Adrenal gland (tissue), 12 donors: Measurements from ENCODE around the gene AFMID. TPM values are rescaled to one million over a fixed set of nuclear protein-coding genes. Genes with fewer than 3 reads are reported as not detected.

Source experiments
- DNase-seq, 7 donors: peaks; one replicate each; pipeline ENCODE4 v3.0.0-alpha.2; 2019 to 2020
- H3K27ac ChIP-seq, 5 donors: fragments of 200-600 bp; sonication (generic) in 4 of 5; 1 replicate in 3 of 5; 2 replicates in 2 of 5; pipeline versions ENCODE4 v1.5.1 to v1.8.0; 2016 to 2020; ENCODE audit warnings: mild to moderate bottlenecking in 1 of 5
- H3K27me3 ChIP-seq: fragments of 200-600 bp; 2 replicates; pipeline ENCODE4 v1.8.0; 2021
- H3K36me3 ChIP-seq, 2 donors: fragments of 200-600 bp; replicated peaks in 1 of 2; 1 replicate in 1 of 2; 2 replicates in 1 of 2; pipeline versions ENCODE4 v1.5.1 to v1.8.0; 2018 to 2022
- H3K4me1 ChIP-seq, 2 donors: fragments of 200-600 bp; replicated peaks in 1 of 2; 1 replicate in 1 of 2; 2 replicates in 1 of 2; pipeline versions ENCODE4 v1.5.1 to v1.8.0; 2018 to 2021
- H3K4me3 ChIP-seq, 4 donors: fragments of 200-600 bp; sonication (generic) in 3 of 4; one replicate each; pipeline ENCODE4 v1.5.1; 2016 to 2018
- H3K9me3 ChIP-seq, 3 donors: fragments of 200-600 bp; sonication (generic) in 1 of 3; replicated peaks in 1 of 3; 1 replicate in 2 of 3; 2 replicates in 1 of 3; pipeline versions ENCODE4 v1.5.1 to v1.8.0; 2016 to 2021
- POLR2A ChIP-seq, 2 donors: fragments of 450-650 bp; IDR thresholded peaks; one replicate each; pipeline ENCODE4 v1.6.1; 2017; ENCODE audit warnings: antibody characterized with exemption in 2 of 2, mild to moderate bottlenecking in 2 of 2, moderate library complexity in 1 of 2
- WGBS, 4 donors: extraction: QIAGEN DNeasy Blood & Tissue Kit in 2 of 4; methylation state at CpG; one replicate each; pipeline versions ENCODE4 v1.1.5 to v1.1.7; 2013 to 2017; 5-methylcytosine and 5-hydroxymethylcytosine counted together
- intact Hi-C, 2 donors: fragments of 100-400 bp; cut with DNase I; formaldehyde crosslinking; loops; one replicate each; pipeline versions ENCODE4 v1.14.1 to v1.15.0; 2022 to 2023
- polyA plus RNA-seq, 3 donors: library from polyadenylated mRNA; stranded (reverse); fragments of 200-250 nt in 2 of 3; fragments of 350-450 nt in 1 of 3; fragmentation: Illumina TruSeq in 1 of 3; extraction: RNeasy Lipid Tissue Mini Kit (QIAGEN cat#74804) in 1 of 3; gene quantifications; one replicate each; pipeline ENCODE4 v1.2.3, GENCODE V29; 2013 to 2014
- total RNA-seq, 9 donors: library from RNA; depleted of rRNA in 4 of 9; stranded (reverse); fragments of >200 nt in 4 of 9; fragments of 120-200 nt in 1 of 9; fragmentation: NEBNext Ultra II Directional in 1 of 9; extraction: Animal tissue kit (Norgen Biotek cat#: 25700) in 1 of 9; gene quantifications; one replicate each; pipeline versions ENCODE4 v1.1.0 to v1.2.4, GENCODE V29; 2013 to 2023
- TF ChIP-seq, protein P1 (sequence below), 6 experiments: fragments of 450-650 bp in 4 of 6; fragments of 200-600 bp in 2 of 6; sonication (generic) in 1 of 6; IDR thresholded peaks; 1 replicate in 5 of 6; 2 replicates in 1 of 6; pipeline versions ENCODE4 v1.5.1 to v1.8.0; 2016 to 2021; ENCODE audit warnings: antibody characterized with exemption in 6 of 6, mild to moderate bottlenecking in 2 of 6, moderate library complexity in 1 of 6
- donor health status: healthy with polysubstance abuse.
- donor health status: Bipolar disorder and iron deficiency.
- donor health status: DM: yes; HTN: yes; CAD: no.
- donor health status: DM: no; HTN: no; CAD: no.
- donor health status: DM: no; HTN: no; CAD: no.
- donor health status: DM: yes; HTN: yes; CAD: no.

The AFMID gene
- total and polyA plus RNA-seq, 12 donors: 4.5 to 32.9 (median 16.9) TPM

DNA sequence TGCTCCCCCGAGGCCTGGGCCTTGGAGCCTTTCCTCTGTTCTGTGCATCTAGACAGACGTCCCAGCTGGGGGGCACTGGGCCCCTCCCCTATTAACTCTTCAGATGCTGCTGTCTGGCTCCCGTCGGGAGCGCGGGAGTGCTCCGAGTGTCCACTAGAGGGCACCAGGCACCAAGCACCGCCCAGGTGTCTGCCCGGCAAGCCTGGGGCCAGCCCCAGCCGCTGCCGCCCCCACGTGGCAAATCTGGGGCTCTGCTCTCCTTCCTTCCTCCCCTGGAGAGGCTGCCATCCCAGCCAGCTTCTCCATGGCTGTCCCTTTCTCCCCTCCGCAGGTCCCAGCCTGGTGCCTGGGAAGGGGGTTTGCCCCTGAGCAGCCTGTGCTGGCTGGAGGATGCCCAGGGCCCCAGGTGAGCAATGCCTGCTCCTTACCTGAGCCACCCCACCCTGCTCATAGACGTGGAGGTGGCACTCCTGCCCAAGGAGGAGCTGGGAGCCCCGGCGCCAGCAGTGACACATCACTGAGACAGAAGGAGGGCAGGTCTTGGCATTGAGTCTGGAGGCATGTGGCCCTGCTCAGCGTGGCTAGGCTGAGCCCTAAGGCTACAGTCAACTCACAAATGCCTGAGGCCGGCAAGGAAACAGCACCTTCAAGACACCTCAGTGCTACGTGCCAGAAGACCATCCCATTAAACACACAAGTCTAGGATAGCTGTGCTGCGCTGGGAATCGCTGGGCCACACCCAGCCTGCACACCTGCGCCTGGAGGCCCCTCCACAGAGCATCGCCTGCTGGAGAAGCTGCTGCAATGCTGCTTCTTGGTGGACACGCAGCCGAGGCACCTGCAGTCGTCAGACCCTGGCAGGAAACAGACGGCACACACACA is 64.0 kb downstream of the AFMID start:
- Histone ChIP-seq H3K9me3 (no peaks in the 10 kb centered on the region), H3K27ac (peak overlapping the region in 2 of 5 donors; percentile 29 to 64), H3K4me1 (peaks cover 0 to 16% of the 10 kb centered on the region in 2 donors), H3K36me3 (no peaks in the 10 kb centered on the region), H3K4me3 (peak overlapping the region in 1 of 4 donors; percentile 1), H3K27me3 (no peaks in the 10 kb centered on the region)
- 25 to 45% (median 28%) methylated on average over 7 to 27 of the region's 27 CpGs for WGBS, 4 donors
- intact Hi-C loops: loop anchor here in 1 of 2 donors (5.0 kb wide), 1 partner anchor 139 kb away; no protein-coding TSS in a partner anchor
- TF ChIP-seq, protein P1, sequence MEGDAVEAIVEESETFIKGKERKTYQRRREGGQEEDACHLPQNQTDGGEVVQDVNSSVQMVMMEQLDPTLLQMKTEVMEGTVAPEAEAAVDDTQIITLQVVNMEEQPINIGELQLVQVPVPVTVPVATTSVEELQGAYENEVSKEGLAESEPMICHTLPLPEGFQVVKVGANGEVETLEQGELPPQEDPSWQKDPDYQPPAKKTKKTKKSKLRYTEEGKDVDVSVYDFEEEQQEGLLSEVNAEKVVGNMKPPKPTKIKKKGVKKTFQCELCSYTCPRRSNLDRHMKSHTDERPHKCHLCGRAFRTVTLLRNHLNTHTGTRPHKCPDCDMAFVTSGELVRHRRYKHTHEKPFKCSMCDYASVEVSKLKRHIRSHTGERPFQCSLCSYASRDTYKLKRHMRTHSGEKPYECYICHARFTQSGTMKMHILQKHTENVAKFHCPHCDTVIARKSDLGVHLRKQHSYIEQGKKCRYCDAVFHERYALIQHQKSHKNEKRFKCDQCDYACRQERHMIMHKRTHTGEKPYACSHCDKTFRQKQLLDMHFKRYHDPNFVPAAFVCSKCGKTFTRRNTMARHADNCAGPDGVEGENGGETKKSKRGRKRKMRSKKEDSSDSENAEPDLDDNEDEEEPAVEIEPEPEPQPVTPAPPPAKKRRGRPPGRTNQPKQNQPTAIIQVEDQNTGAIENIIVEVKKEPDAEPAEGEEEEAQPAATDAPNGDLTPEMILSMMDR (IDR thresholded peaks at IDR 0.05): peak; percentile 95 to 100 (median 98)
- no peak for TF ChIP-seq POLR2A (IDR thresholded peaks at IDR 0.05)
- DNase-seq: peak; percentile 86 to 90 (median 87)

- no peaks in the 10 kb centered on the region for H3K27me3 ChIP-seq
- H3K4me1 ChIP-seq: peaks cover 0 to 20% of the 10 kb centered on the region in 2 donors
- WGBS, 4 donors: 64 to 76% (median 68%) methylated on average over 6 of the region's 6 CpGs
- no peak overlapping the region for H3K27ac ChIP-seq
- TF ChIP-seq, protein P1 (IDR thresholded peaks at IDR 0.05): no peak
- no peak for TF ChIP-seq POLR2A (IDR thresholded peaks at IDR 0.05)
- H3K9me3 ChIP-seq: no peaks in the 10 kb centered on the region
- intact Hi-C loops: loop anchor here in 1 of 2 donors (5.0 kb wide), 1 partner anchor 139 kb away; no protein-coding TSS in a partner anchor
- H3K36me3 ChIP-seq: no peaks in the 10 kb centered on the region
- no peak for DNase-seq
- H3K4me3 ChIP-seq: no peak overlapping the region
Observed at GRCh38 chr17:78251773-78252103, 64.6 kb downstream of the AFMID start.

DNA sequence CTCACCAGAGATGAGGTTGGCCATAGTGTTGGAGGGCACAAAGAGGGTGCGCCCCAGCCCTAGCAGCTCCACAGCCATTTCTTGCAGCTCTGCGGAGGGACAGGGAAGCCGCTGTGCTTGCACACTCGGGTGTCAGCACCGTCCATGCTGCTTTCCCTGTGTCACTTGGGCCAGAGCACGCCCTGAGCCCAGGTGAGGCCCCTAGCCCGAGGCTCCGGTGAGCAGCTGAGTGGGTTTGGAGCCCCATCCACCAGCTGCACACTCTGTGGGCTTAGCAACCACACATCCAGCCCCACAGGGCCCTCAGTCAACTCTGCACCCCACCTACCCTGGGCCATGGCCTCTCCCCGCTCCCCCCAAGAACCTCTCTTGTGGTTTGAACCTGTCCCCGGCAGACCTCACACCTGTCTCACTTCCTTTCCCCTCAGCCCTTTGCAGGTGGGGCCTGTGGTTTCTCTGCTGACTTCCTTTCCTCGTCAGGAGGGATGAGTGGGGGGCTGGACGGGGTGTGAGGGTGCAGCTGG is 65.0 kb downstream of the AFMID start:
- no peaks in the 10 kb centered on the region for H3K27me3 ChIP-seq
- WGBS, 4 donors: 71 to 79% (median 76%) methylated on average over 4 to 12 of the region's 12 CpGs
- H3K36me3 ChIP-seq: no peaks in the 10 kb centered on the region
- H3K9me3 ChIP-seq: no peaks in the 10 kb centered on the region
- TF ChIP-seq, protein P1 (IDR thresholded peaks at IDR 0.05): no peak
- no peak for TF ChIP-seq POLR2A (IDR thresholded peaks at IDR 0.05)
- no peak for DNase-seq
- peaks cover 0 to 24% of the 10 kb centered on the region in 2 donors for H3K4me1 ChIP-seq
- intact Hi-C loops: loop anchor here in 1 of 2 donors (5.0 kb wide), 1 partner anchor 140 kb away; no protein-coding TSS in a partner anchor
- no peak overlapping the region for H3K4me3 ChIP-seq
- no peak overlapping the region for H3K27ac ChIP-seq
